Right ventricle myocardium superior (tissue), 1 donor: ENCODE results near the gene OMA1. TPM values are rescaled to one million over a fixed set of nuclear protein-coding genes. Genes with fewer than 3 reads are reported as not detected.

Source experiments
- ATAC-seq: fragments of 200-7000 bp; cut with Tn5 transposase; one replicate; pipeline ENCODE4 v1.9.1; 2020; ENCODE audit warnings: mild to moderate bottlenecking; ENCODE audit not compliant: poor library complexity
- DNase-seq: peaks from one replicate; pipeline ENCODE4 v3.0.0-alpha.2; 2020
- intact Hi-C: fragments of 100-400 bp; cut with DNase I; formaldehyde crosslinking; loops from one replicate; pipeline ENCODE4 v1.11.2; 2022
- total RNA-seq: library from RNA; stranded (reverse); fragmentation: NEBNext Ultra II Directional; extraction: Animal tissue kit (Norgen Biotek cat#: 25700); gene quantifications from one replicate; pipeline ENCODE4 v1.2.1, GENCODE V29; 2021
- donor health status: DM: no; HTN: yes; CAD: no; lungs with severe emphysema.

Gene OMA1
- total RNA-seq, 1 donor from 2014 or later = 32.9 TPM

- ATAC-seq (no peak), DNase-seq (no peak)
- intact Hi-C loops = no loop called here
Observed at GRCh38 chr1:58442114-58442513, 104.4 kb downstream of the OMA1 start.

- intact Hi-C loops = no loop called here
- ATAC-seq (no peak), DNase-seq (no peak)
Observed at GRCh38 chr1:58441699-58442098, 104.8 kb downstream of the OMA1 start.

GRCh38 chr1:58440696-58441095, 105.8 kb downstream of the OMA1 start:
- intact Hi-C loops = no loop called here
- ATAC-seq = no peak
- no peak for DNase-seq

GRCh38 chr1:58439946-58440345, 106.6 kb downstream of the OMA1 start:
- DNase-seq (no peak), ATAC-seq (no peak)
- intact Hi-C loops = no loop called here

GRCh38 chr1:58438468-58438867, 108.1 kb downstream of the OMA1 start:
- DNase-seq = no peak
- intact Hi-C loops = no loop called here
- ATAC-seq = peak; percentile 34

- no peak for DNase-seq
- intact Hi-C loops = no loop called here
- ATAC-seq = no peak
Observed at GRCh38 chr1:58437623-58438022, 108.9 kb downstream of the OMA1 start.

GRCh38 chr1:58436615-58437297, 109.8 kb downstream of the OMA1 start:
- intact Hi-C loops = no loop called here
- ATAC-seq = no peak
- no peak for DNase-seq

GRCh38 chr1:58435376-58435775, 111.2 kb downstream of the OMA1 start:
- no peak for DNase-seq
- intact Hi-C loops = no loop called here

GRCh38 chr1:58434607-58435006, 111.9 kb downstream of the OMA1 start:
- ATAC-seq (no peak), DNase-seq (no peak)
- intact Hi-C loops = no loop called here

More at GRCh38 chr1:58435376-58435775, 111.2 kb downstream of the OMA1 start:
- ATAC-seq = no peak

- no peak for DNase-seq
- no peak for ATAC-seq
- intact Hi-C loops = no loop called here
Observed at GRCh38 chr1:58434181-58434580, 112.3 kb downstream of the OMA1 start.

- DNase-seq (peak; percentile 47), ATAC-seq (peak; percentile 68)
- intact Hi-C loops = no loop called here
Observed at GRCh38 chr1:58432851-58433668, 113.5 kb downstream of the OMA1 start.

- DNase-seq = no peak
- intact Hi-C loops = no loop called here
- ATAC-seq = no peak
Observed at GRCh38 chr1:58431901-58432620, 114.5 kb downstream of the OMA1 start.

Other genes with a start within 250 kb of the OMA1 start
- gene TACSTD2, start 30.5 kb upstream of the OMA1 start, total RNA-seq = not detected
- 20.3 TPM for gene MYSM1, start 153.3 kb upstream of the OMA1 start, total RNA-seq
- gene JUN, start 237.3 kb upstream of the OMA1 start, total RNA-seq = 54.8 TPM